HepG2 (cell line): ENCODE results near the gene MZT1. TPM values are rescaled to one million over a fixed set of nuclear protein-coding genes. Genes with fewer than 3 reads are reported as not detected.

Experiments
- ATAC-seq: fragments of 200-7000 bp; cut with Tn5 transposase; 3 replicates; pipeline ENCODE4 v1.9.1; 2020; ENCODE audit warnings: mild to moderate bottlenecking, moderate library complexity
- BruUV-seq: library from RNA; stranded (reverse); fragments of 400-500 nt; replicated peaks from 2 replicates; lab custom pipeline; 2021; lab: Mats Ljungman, UMichigan
- CTCF ChIA-PET: fragments of 300-600 bp; formaldehyde crosslinking; extraction: SDS; loops from one replicate; lab custom pipeline; 2021; ENCODE audit warnings: low total read pairs, inconsistent platforms, low intra/inter-chr PET ratio; lab: Yijun Ruan, JAX
- POLR2A ChIA-PET: fragments of 350-600 bp; sonication (Branson Sonifier 250); formaldehyde crosslinking; loops from one replicate; lab custom pipeline; 2020; ENCODE audit warnings: antibody characterized with exemption, inconsistent platforms; lab: Yijun Ruan, JAX
- DNase-seq: peaks from one replicate; pipeline ENCODE4 v3.0.0-alpha.2; 2015; ENCODE audit warnings: low spot score
- FAIRE-seq: peaks from 3 replicates; lab custom pipeline; 2011; peaks lifted over from hg19 to GRCh38; lab: Jason Lieb, UNC
- H2AFZ ChIP-seq: one replicate; pipeline ENCODE4 v1.6.1; 2011; ENCODE audit warnings: low read length, inconsistent platforms
- H3K27ac ChIP-seq: fragments of 300-600 bp; 3 replicates; pipeline ENCODE4 v1.8.0; 2011; ENCODE audit warnings: mixed run types, mild to moderate bottlenecking, mixed read lengths, low read length, inconsistent platforms; ENCODE audit not compliant: insufficient read depth; ENCODE audit errors: extremely low read length
- H3K27me3 ChIP-seq, 2 experiments: fragments of 200-600 bp in 1 of 2; 2 replicates in 1 of 2; 3 replicates in 1 of 2; pipeline versions ENCODE4 v1.6.0 to v1.8.0; 2011; ENCODE audit warnings: low read length in 2 of 2, mild to moderate bottlenecking in 2 of 2, moderate library complexity in 2 of 2, inconsistent platforms in 1 of 2; ENCODE audit not compliant: insufficient read depth in 2 of 2, control insufficient read depth in 1 of 2
- H3K36me3 ChIP-seq, 2 experiments: fragments of 200-600 bp in 1 of 2; replicated peaks in 1 of 2; 2 replicates in 1 of 2; 3 replicates in 1 of 2; pipeline versions ENCODE4 v1.5.1 to v1.8.0; 2011; ENCODE audit warnings: low read length in 2 of 2, inconsistent platforms in 1 of 2; ENCODE audit not compliant: insufficient read depth in 2 of 2, control insufficient read depth in 1 of 2
- H3K4me1 ChIP-seq: 2 replicates; pipeline ENCODE4 v1.5.1; 2012; ENCODE audit warnings: low read length, inconsistent platforms; ENCODE audit not compliant: insufficient read depth
- H3K4me2 ChIP-seq: 2 replicates; pipeline ENCODE4 v1.6.0; 2011; ENCODE audit warnings: low read depth, low read length, inconsistent platforms
- H3K4me3 ChIP-seq, 3 experiments: fragments of 200-600 bp in 1 of 3; sonication (generic), shearing (Covaris generic) in 1 of 3; replicated peaks in 1 of 3; 2 replicates each; pipeline ENCODE4 v1.5.1; 2011 to 2016; ENCODE audit warnings: low read length in 3 of 3, inconsistent platforms in 2 of 3, low read depth in 2 of 3, mild to moderate bottlenecking in 2 of 3, control low read depth in 1 of 3, mixed read lengths in 1 of 3; ENCODE audit not compliant: insufficient read depth in 1 of 3
- H3K79me2 ChIP-seq: one replicate; pipeline ENCODE4 v1.6.1; 2011; ENCODE audit warnings: low read length, inconsistent platforms; ENCODE audit not compliant: insufficient read depth
- H3K9ac ChIP-seq: 2 replicates; pipeline ENCODE4 v1.6.0; 2011; ENCODE audit warnings: mild to moderate bottlenecking, low read depth, low read length, inconsistent platforms; ENCODE audit not compliant: insufficient read depth
- H3K9me3 ChIP-seq: 2 replicates; pipeline ENCODE4 v1.5.1; 2012; ENCODE audit warnings: mild to moderate bottlenecking, low read length
- H4K20me1 ChIP-seq: 2 replicates; pipeline ENCODE4 v1.6.0; 2011; ENCODE audit warnings: inconsistent platforms, mild to moderate bottlenecking, low read length, moderate library complexity; ENCODE audit not compliant: insufficient read depth
- CHCHD3 ChIP-seq: sonication (generic); formaldehyde crosslinking; IDR thresholded peaks from 2 replicates; pipeline ENCODE4 v1.8.0; 2022; ENCODE audit warnings: mild to moderate bottlenecking, missing genetic modification reagents, moderate library complexity
- EEA1 ChIP-seq: sonication (generic); formaldehyde crosslinking; IDR thresholded peaks from 2 replicates; pipeline ENCODE4 v1.5.1; 2020; ENCODE audit warnings: mild to moderate bottlenecking, missing genetic modification reagents, borderline replicate concordance
- FOXA1 ChIP-seq, 2 experiments: fragments of 450-650 bp in 1 of 2; sonication (generic) in 1 of 2; formaldehyde crosslinking in 1 of 2; IDR thresholded peaks; 2 replicates each; pipeline versions ENCODE4 v1.4.0 to v1.6.1; 2016 to 2020; ENCODE audit warnings: missing genetic modification reagents in 1 of 2
- FOXK1 ChIP-seq: sonication (generic); formaldehyde crosslinking; IDR thresholded peaks from 2 replicates; pipeline ENCODE4 v1.4.0; 2020; ENCODE audit warnings: low read depth, missing genetic modification reagents, borderline replicate concordance
- MEIS2 ChIP-seq: sonication (generic); formaldehyde crosslinking; IDR thresholded peaks from 2 replicates; pipeline ENCODE4 v1.9.0; 2021; ENCODE audit warnings: mild to moderate bottlenecking, missing genetic modification reagents
- PHF8 ChIP-seq: sonication (generic); formaldehyde crosslinking; IDR thresholded peaks from 2 replicates; pipeline ENCODE4 v1.5.0; 2020; ENCODE audit warnings: missing genetic modification reagents
- RBFOX2 ChIP-seq: fragments of 200-400 bp; formaldehyde crosslinking; IDR thresholded peaks from 2 replicates; pipeline ENCODE4 v1.6.1; 2017; ENCODE audit warnings: low read depth, mild to moderate bottlenecking, low read length
- RCOR2 ChIP-seq: IDR thresholded peaks from 2 replicates; pipeline ENCODE4 v1.6.1; 2016; ENCODE audit warnings: missing biosample characterization, missing genetic modification reagents
- RFX3 ChIP-seq: IDR thresholded peaks from 2 replicates; pipeline ENCODE4 v1.6.1; 2016; ENCODE audit warnings: missing biosample characterization, missing genetic modification reagents
- SNRNP70 ChIP-seq: fragments of 200-400 bp; formaldehyde crosslinking; IDR thresholded peaks from 2 replicates; pipeline ENCODE4 v1.6.1; 2017; ENCODE audit warnings: mild to moderate bottlenecking, low read depth, low read length, moderate library complexity
- ZNF501 ChIP-seq: sonication (generic); formaldehyde crosslinking; IDR thresholded peaks from 2 replicates; pipeline ENCODE4 v1.5.1; 2020; ENCODE audit warnings: mild to moderate bottlenecking, moderate library complexity, missing genetic modification reagents
- ZNF619 ChIP-seq: sonication (generic); formaldehyde crosslinking; IDR thresholded peaks from 2 replicates; pipeline ENCODE4 v1.4.0; 2020; ENCODE audit warnings: mild to moderate bottlenecking, missing genetic modification reagents
- ZNF672 ChIP-seq: sonication (generic); formaldehyde crosslinking; IDR thresholded peaks from 2 replicates; pipeline ENCODE4 v1.8.1; 2022; ENCODE audit warnings: missing genetic modification reagents
- ZNF850 ChIP-seq: sonication (generic); formaldehyde crosslinking; conservative IDR thresholded peaks from 2 replicates; pipeline ENCODE4 v1.9.0; 2021; ENCODE audit warnings: mild to moderate bottlenecking, missing genetic modification reagents
- ZSCAN31 ChIP-seq: sonication (generic); formaldehyde crosslinking; IDR thresholded peaks from 2 replicates; pipeline ENCODE4 v1.5.0; 2020; ENCODE audit warnings: low read depth, mild to moderate bottlenecking, missing genetic modification reagents
- WGBS: methylation state at CpG from one replicate; pipeline ENCODE4 v1.1.6; 2017; ENCODE audit warnings: low lambda C conversion rate; 5-methylcytosine and 5-hydroxymethylcytosine counted together
- in situ Hi-C: cut with HindIII; loops from 2 replicates; pipeline ENCODE4 v1.10.0; 2017; ENCODE audit warnings: low pct_unique_long_range_greater_than_20kb; ENCODE audit not compliant: extremely low pct_ligation_motif_present
- intact Hi-C: fragments of 100-400 bp; cut with micrococcal nuclease; formaldehyde crosslinking; loops from one replicate; pipeline ENCODE4 v1.10.0; 2022; ENCODE audit not compliant: unreplicated experiment
- polyA plus RNA-seq, 8 experiments: library from polyadenylated mRNA; depleted of rRNA in 3 of 8; stranded (reverse) in 7 of 8; unstranded in 1 of 8; fragments of >200 nt; fragmentation: Illumina TruSeq in 4 of 8; extraction: Trizol in 4 of 8; gene quantifications; 2 replicates each; pipeline versions ENCODE4 v1.2.1 to v1.2.3, GENCODE V29; 2011 to 2016; ENCODE audit warnings: low read depth in 4 of 8, missing spikeins in 1 of 8, mixed read lengths in 1 of 8; ENCODE audit not compliant: insufficient read depth in 1 of 8
- total RNA-seq, 5 experiments: library from RNA; depleted of rRNA; stranded (reverse); fragments of >200 nt; fragmentation: Illumina TruSeq; extraction: Trizol; gene quantifications; 2 replicates each; pipeline ENCODE4 v1.2.3, GENCODE V29; 2016; ENCODE audit warnings: low read depth in 1 of 5
- TF ChIP-seq, protein P1 (sequence below): sonication (generic); formaldehyde crosslinking; IDR thresholded peaks from 2 replicates; pipeline ENCODE4 v1.9.0; 2022; ENCODE audit warnings: missing genetic modification reagents, mild to moderate bottlenecking, borderline replicate concordance
- TF ChIP-seq, protein P2 (sequence below): sonication (generic); formaldehyde crosslinking; IDR thresholded peaks from 2 replicates; pipeline ENCODE4 v1.4.0; 2020; ENCODE audit warnings: missing genetic modification reagents

MZT1 gene
- total and polyA plus RNA-seq, 2 of the 13 experiments (the other 11 are each of a cell fraction or from before 2014, with no cell fraction given), result 11.7 to 17.2 TPM

DNA sequence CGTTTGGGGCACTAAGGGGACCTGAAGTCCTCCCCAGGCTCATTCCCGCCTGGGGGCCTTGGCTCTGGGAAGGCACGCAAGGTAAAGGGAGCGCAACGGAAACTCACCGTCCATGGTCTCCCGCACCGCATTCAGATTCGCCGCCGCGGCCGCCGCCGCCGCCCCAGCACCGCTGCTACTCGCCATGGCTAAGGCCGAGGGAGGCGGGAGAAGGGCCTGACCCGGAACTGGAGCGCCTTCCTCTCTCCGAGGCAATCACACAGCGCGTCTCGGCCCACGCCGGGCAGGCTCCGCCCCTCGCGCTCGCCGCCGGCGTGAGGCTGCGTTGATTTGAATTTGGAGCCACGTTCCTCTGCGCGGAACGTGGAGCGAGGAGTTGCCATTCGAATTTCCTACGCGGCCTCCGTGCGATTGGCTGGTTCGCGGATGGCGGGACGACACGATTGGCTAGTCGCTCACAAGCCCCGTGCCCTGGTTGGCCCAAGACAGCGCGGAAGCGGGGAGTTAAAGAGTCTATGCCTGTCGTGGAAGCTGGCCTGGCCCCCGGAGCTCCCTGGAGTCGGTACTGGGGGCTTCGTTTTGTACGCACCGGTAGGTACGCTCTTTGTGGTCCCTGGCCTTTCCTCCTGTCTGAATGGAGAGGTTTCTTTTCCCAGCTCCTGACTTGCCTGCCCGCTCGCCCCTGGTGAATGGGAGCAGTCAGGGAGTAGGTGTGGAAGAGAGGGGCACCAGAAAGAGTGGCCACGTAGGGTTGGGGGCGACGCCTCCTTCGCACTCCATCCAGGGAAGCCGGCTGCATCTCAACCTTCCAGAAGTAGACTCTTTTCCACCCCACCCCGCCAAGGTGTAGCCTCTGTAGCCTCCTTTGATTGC, at the start of gene MZT1, which contains the start of gene BORA (continued):
- no peak for TF ChIP-seq RCOR2 (CRISPR knock-in tag)
- peak; percentile 88 for TF ChIP-seq PHF8 (CRISPR knock-in tag)
- peak; percentile 100 for TF ChIP-seq CHCHD3
- TF ChIP-seq ZNF619 (CRISPR knock-in tag), result no peak
- peak; percentile 74 for TF ChIP-seq ZNF501 (CRISPR knock-in tag)
- TF ChIP-seq, protein P1, sequence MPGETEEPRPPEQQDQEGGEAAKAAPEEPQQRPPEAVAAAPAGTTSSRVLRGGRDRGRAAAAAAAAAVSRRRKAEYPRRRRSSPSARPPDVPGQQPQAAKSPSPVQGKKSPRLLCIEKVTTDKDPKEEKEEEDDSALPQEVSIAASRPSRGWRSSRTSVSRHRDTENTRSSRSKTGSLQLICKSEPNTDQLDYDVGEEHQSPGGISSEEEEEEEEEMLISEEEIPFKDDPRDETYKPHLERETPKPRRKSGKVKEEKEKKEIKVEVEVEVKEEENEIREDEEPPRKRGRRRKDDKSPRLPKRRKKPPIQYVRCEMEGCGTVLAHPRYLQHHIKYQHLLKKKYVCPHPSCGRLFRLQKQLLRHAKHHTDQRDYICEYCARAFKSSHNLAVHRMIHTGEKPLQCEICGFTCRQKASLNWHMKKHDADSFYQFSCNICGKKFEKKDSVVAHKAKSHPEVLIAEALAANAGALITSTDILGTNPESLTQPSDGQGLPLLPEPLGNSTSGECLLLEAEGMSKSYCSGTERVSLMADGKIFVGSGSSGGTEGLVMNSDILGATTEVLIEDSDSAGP (CRISPR knock-in tag), result peak; percentile 94; the same call in 1 of the 2 replicates
- TF ChIP-seq EEA1 (CRISPR knock-in tag), result peak; percentile 44; the same call in 1 of the 2 replicates
- peak; percentile 87 for TF ChIP-seq MEIS2 (CRISPR knock-in tag)
- no peak for TF ChIP-seq RFX3 (CRISPR knock-in tag)

DNA sequence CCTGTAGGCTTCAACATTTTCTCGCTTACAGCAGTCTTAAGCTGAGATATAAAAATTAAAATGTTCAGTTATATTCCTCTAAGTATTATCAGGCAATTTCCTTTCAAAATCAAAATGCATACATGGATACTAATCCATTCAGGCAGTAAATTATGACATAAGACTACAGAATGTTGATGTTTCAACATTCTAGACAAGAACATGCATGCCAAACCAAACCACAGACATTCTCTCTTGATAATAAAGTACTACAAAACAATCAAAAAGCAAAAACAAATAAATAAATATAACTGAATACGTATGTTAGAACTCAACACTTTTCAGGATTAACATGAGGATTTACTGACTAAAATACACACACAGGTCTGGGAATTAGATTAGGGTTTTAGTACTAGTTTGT, 46.6 kb upstream of the MZT1 start:
- intact Hi-C loops, result no loop called here
- Histone ChIP-seq H3K9me3 (no peaks in the 10 kb centered on the region), H3K27ac (no peak overlapping the region), H3K4me2 (no peak overlapping the region), H3K9ac (no peak overlapping the region), H4K20me1 (no peaks in the 10 kb centered on the region), H2AFZ (no peak overlapping the region), H3K4me3 (no peak overlapping the region), H3K79me2 (peaks cover 5% of the 10 kb centered on the region), H3K27me3 (no peaks in the 10 kb centered on the region), H3K4me1 (peaks cover 1% of the 10 kb centered on the region), H3K36me3 (peaks cover 9 to 84% of the 10 kb centered on the region in 2 experiments)
- no peak for DNase-seq
- 96% methylated on average over 2 of the region's 2 CpGs for WGBS
- ChIA-PET CTCF (no interaction called here), POLR2A (no interaction called here)
- FAIRE-seq, result no peak
- TF ChIP-seq ZNF672 (CRISPR knock-in tag) (no peak), FOXA1 (IDR thresholded peaks at IDR 0.05) (no peak), FOXA1 (CRISPR knock-in tag; IDR thresholded peaks at IDR 0.05) (no peak), RBFOX2 (no peak), ZNF850 (no peak), ZSCAN31 (CRISPR knock-in tag) (no peak), FOXK1 (CRISPR knock-in tag) (no peak), SNRNP70 (no peak)
- TF ChIP-seq, protein P2, sequence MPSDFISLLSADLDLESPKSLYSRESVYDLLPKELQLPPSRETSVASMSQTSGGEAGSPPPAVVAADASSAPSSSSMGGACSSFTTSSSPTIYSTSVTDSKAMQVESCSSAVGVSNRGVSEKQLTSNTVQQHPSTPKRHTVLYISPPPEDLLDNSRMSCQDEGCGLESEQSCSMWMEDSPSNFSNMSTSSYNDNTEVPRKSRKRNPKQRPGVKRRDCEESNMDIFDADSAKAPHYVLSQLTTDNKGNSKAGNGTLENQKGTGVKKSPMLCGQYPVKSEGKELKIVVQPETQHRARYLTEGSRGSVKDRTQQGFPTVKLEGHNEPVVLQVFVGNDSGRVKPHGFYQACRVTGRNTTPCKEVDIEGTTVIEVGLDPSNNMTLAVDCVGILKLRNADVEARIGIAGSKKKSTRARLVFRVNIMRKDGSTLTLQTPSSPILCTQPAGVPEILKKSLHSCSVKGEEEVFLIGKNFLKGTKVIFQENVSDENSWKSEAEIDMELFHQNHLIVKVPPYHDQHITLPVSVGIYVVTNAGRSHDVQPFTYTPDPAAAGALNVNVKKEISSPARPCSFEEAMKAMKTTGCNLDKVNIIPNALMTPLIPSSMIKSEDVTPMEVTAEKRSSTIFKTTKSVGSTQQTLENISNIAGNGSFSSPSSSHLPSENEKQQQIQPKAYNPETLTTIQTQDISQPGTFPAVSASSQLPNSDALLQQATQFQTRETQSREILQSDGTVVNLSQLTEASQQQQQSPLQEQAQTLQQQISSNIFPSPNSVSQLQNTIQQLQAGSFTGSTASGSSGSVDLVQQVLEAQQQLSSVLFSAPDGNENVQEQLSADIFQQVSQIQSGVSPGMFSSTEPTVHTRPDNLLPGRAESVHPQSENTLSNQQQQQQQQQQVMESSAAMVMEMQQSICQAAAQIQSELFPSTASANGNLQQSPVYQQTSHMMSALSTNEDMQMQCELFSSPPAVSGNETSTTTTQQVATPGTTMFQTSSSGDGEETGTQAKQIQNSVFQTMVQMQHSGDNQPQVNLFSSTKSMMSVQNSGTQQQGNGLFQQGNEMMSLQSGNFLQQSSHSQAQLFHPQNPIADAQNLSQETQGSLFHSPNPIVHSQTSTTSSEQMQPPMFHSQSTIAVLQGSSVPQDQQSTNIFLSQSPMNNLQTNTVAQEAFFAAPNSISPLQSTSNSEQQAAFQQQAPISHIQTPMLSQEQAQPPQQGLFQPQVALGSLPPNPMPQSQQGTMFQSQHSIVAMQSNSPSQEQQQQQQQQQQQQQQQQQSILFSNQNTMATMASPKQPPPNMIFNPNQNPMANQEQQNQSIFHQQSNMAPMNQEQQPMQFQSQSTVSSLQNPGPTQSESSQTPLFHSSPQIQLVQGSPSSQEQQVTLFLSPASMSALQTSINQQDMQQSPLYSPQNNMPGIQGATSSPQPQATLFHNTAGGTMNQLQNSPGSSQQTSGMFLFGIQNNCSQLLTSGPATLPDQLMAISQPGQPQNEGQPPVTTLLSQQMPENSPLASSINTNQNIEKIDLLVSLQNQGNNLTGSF, result no peak
- no TSS peak for BruUV-seq
- in situ Hi-C loops, result no loop called here
- no peak for ATAC-seq
